ENCODE results near the gene CALML3.

The CALML3 gene

DNA sequence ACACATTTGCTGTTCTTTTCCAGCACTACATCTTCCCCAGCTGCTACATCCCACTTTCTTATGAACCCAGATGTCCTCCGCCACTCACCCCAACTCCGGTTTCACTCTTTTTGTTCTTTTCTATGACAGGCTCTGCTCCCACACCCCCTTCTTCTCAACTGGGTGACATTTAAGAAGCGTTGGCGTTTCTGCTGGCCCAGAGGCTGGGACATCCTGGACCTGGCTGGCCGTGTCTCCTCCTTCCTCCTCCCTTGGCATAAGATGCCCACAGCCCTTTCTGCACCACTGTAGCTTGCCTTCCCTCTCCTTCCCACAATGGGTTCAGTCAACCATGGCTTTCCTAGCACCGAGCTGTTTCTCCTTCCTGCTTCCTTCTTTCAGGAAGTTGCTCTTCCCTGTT lies 16.0 kb upstream of the CALML3 start:
- DNase-seq (ENCODE audit: low read depth), result no peak
- TF ChIP-seq, protein P1, sequence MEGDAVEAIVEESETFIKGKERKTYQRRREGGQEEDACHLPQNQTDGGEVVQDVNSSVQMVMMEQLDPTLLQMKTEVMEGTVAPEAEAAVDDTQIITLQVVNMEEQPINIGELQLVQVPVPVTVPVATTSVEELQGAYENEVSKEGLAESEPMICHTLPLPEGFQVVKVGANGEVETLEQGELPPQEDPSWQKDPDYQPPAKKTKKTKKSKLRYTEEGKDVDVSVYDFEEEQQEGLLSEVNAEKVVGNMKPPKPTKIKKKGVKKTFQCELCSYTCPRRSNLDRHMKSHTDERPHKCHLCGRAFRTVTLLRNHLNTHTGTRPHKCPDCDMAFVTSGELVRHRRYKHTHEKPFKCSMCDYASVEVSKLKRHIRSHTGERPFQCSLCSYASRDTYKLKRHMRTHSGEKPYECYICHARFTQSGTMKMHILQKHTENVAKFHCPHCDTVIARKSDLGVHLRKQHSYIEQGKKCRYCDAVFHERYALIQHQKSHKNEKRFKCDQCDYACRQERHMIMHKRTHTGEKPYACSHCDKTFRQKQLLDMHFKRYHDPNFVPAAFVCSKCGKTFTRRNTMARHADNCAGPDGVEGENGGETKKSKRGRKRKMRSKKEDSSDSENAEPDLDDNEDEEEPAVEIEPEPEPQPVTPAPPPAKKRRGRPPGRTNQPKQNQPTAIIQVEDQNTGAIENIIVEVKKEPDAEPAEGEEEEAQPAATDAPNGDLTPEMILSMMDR (conservative IDR thresholded peaks at IDR 0.05; ENCODE audit: low read length), result no peak
- no peak overlapping the region for H3K4me3 ChIP-seq (ENCODE audit: low read length)

GRCh38 chr10:5509236-5509635 lies 15.5 kb upstream of the CALML3 start:
- TF ChIP-seq, protein P1 (conservative IDR thresholded peaks at IDR 0.05; ENCODE audit: low read length), result no peak
- H3K4me3 ChIP-seq (ENCODE audit: low read length), result no peak overlapping the region
- no peak for DNase-seq (ENCODE audit: low read depth)

GRCh38 chr10:5509691-5510090 lies 15.1 kb upstream of the CALML3 start:
- H3K4me3 ChIP-seq (ENCODE audit: low read length), result no peak overlapping the region
- DNase-seq (ENCODE audit: low read depth), result no peak
- TF ChIP-seq, protein P1 (conservative IDR thresholded peaks at IDR 0.05; ENCODE audit: low read length), result no peak

DNA sequence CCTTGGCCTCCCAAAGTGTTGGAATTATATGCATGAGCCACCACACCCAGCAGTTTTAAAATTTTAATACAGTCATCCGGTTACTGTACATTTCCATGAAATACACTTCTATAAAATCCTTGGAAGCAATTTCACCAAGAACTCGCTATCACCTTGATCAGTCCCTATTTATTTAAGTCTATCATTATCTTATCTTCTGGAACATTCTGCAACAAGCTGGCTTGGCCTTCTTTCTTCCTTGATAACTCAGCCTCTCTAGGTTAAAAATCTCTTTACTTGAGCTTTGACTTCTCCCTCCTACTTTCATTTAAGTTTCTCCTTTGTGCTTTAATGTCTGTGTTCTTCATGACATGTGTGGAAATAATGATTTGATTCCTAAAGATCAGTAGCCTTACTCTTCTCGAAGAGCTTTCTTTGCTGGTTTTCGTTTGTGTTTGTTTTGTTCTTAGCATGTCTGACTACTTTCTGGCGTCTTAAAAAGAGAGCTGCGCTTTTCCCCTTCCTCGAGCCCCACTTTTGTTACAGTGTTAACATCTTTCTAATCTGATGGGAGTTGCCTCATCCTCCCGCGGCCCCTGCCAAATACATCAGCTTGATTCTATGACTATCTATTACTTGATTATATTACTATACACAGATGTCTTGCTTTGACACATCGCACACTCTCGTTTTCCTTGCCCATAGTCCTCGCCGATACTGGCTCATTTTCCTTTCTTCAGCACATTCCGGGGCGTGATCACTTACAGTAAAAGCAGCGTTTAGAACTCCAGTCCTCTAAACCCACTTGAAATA lies 14.3 kb upstream of the CALML3 start:
- no peak for DNase-seq (ENCODE audit: low read depth)
- TF ChIP-seq, protein P1 (conservative IDR thresholded peaks at IDR 0.05; ENCODE audit: low read length), result no peak
- H3K4me3 ChIP-seq (ENCODE audit: low read length), result no peak overlapping the region

DNA sequence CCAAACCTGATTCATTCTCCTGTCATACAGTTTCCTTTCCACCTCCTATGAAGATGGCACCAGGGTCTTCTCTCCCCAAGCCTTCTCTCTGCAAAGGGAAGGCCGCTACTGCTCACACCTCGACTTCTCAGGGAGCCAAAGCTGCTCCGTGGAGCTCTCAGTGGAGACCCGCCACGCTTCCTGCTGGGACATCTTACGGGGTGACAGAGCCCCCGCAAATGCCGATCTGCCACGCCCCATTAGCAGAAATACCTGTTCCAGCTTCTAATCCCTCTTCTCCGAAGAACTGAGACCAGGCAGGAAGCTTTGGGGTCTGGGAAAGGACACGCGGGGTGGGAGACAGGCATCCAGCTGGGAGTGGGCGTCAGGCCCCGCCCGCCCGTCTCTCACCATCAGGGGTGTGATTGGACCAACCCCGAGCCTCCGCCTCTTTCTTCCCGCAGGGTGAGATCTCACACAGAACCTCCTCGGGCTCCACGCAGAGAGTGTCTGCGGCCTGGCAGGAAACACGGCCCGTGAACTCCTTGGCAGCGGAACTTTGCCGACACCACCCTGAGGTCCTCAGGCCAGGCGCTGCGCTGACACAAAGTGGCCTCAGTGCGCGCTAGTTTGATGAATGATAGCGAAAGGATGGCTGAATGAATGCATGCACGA lies 13.4 kb upstream of the CALML3 start:
- no peak for DNase-seq (ENCODE audit: low read depth)
- TF ChIP-seq, protein P1 (conservative IDR thresholded peaks at IDR 0.05; ENCODE audit: low read length), result no peak
- no peak overlapping the region for H3K4me3 ChIP-seq (ENCODE audit: low read length)

DNA sequence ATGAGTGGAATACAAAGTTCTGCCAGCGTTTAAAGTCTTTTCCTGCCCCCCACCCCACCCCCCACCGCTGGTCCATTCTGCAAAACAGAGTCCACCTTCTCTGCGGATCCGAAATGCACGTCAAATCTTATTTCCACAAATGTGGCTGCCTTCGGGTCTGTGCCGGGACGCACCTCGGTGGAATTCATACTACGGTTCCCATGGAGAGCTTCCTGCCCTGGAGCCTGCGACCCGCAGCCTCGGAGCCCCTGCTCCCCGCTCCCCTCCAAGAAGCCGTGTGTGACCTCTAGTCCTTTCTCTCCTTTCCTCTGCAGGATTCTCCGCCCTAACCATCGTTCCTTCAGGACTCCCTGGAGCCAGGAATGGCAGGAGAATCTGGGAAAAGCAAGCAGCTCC lies 12.9 kb upstream of the CALML3 start:
- H3K4me3 ChIP-seq (ENCODE audit: low read length), result no peak overlapping the region
- DNase-seq (ENCODE audit: low read depth), result no peak

More for the DNA sequence above, 12.9 kb upstream of the CALML3 start:
- TF ChIP-seq, protein P1 (conservative IDR thresholded peaks at IDR 0.05; ENCODE audit: low read length), result no peak
